Endothelial cell of umbilical vein (primary cell): ENCODE data around the gene PAK5. TPM values are rescaled to one million over a fixed set of nuclear protein-coding genes. Genes with fewer than 3 reads are reported as not detected.

Experiments used
- BruUV-seq: library from RNA; stranded (reverse); fragments of 400-500 nt; replicated peaks from 2 replicates; lab custom pipeline; 2021; lab: Mats Ljungman, UMichigan
- CTCF ChIA-PET: fragments of 300-600, 350-600 bp; sonication (Branson Sonifier 250); formaldehyde crosslinking; loops from one replicate; lab custom pipeline; 2021; ENCODE audit warnings: antibody characterized with exemption, inconsistent platforms; lab: Charles Lee
- POLR2A ChIA-PET: fragments of 300-600, 350-600 bp; sonication (Branson Sonifier 250); formaldehyde crosslinking; loops from one replicate; lab custom pipeline; 2021; ENCODE audit warnings: antibody characterized with exemption, inconsistent platforms; lab: Charles Lee
- DNase-seq: peaks from one replicate; pipeline ENCODE4 v3.0.0-alpha.2; 2011; ENCODE audit warnings: low read depth, low spot score
- FAIRE-seq: peaks from 2 replicates; lab custom pipeline; 2011; peaks lifted over from hg19 to GRCh38; lab: Jason Lieb, UNC
- H2AFZ ChIP-seq: 2 replicates; pipeline ENCODE4 v1.6.0; 2012; ENCODE audit warnings: low read depth, low read length, control low read depth, inconsistent platforms
- H3K27ac ChIP-seq: 2 replicates; pipeline ENCODE4 v1.5.1; 2011; ENCODE audit warnings: low read depth, mild to moderate bottlenecking, control low read depth, low read length, moderate library complexity; ENCODE audit not compliant: insufficient read depth
- H3K27me3 ChIP-seq, 2 experiments: 2 replicates each; pipeline versions ENCODE4 v1.6.0 to v1.6.1; 2011; ENCODE audit warnings: low read length in 2 of 2, mixed read lengths in 1 of 2; ENCODE audit not compliant: control insufficient read depth in 2 of 2, insufficient read depth in 2 of 2
- H3K36me3 ChIP-seq, 2 experiments: 2 replicates in 1 of 2; 3 replicates in 1 of 2; pipeline ENCODE4 v1.5.1; 2011; ENCODE audit warnings: low read length in 2 of 2, mild to moderate bottlenecking in 1 of 2, moderate library complexity in 1 of 2; ENCODE audit not compliant: control insufficient read depth in 2 of 2, insufficient read depth in 2 of 2; ENCODE audit errors: extremely low read depth in 1 of 2
- H3K4me1 ChIP-seq: 3 replicates; pipeline ENCODE4 v1.5.1; 2011; ENCODE audit warnings: mild to moderate bottlenecking, low read length; ENCODE audit not compliant: control insufficient read depth, insufficient read depth; ENCODE audit errors: extremely low read depth
- H3K4me2 ChIP-seq: 2 replicates; pipeline ENCODE4 v1.6.1; 2011; ENCODE audit warnings: low read length, control low read depth, mixed read lengths; ENCODE audit not compliant: insufficient read depth
- H3K4me3 ChIP-seq, 3 experiments: fragments of 200-600 bp in 1 of 3; sonication (generic), shearing (Covaris generic) in 1 of 3; replicated peaks in 1 of 3; 2 replicates each; pipeline ENCODE4 v1.5.1; 2011 to 2016; ENCODE audit warnings: control low read depth in 3 of 3, low read length in 3 of 3, mild to moderate bottlenecking in 2 of 3, inconsistent platforms in 1 of 3, low read depth in 1 of 3, moderate library complexity in 1 of 3; ENCODE audit not compliant: insufficient read depth in 1 of 3
- H3K79me2 ChIP-seq: 2 replicates; pipeline ENCODE4 v1.6.0; 2012; ENCODE audit warnings: low read length, inconsistent platforms; ENCODE audit not compliant: control insufficient read depth, insufficient read depth
- H3K9ac ChIP-seq: replicated peaks from 2 replicates; pipeline ENCODE3; 2011; ENCODE audit warnings: low read length, control low read depth; ENCODE audit not compliant: insufficient read depth; ENCODE audit errors: extremely low read depth
- H3K9me1 ChIP-seq: replicated peaks from 3 replicates; pipeline ENCODE4 v1.6.0; 2011; ENCODE audit warnings: mild to moderate bottlenecking, low read length; ENCODE audit not compliant: control insufficient read depth, insufficient read depth; ENCODE audit errors: extremely low read depth
- H3K9me3 ChIP-seq: replicated peaks from 2 replicates; pipeline ENCODE4 v1.5.1; 2012; ENCODE audit warnings: low read length, inconsistent platforms; ENCODE audit not compliant: control insufficient read depth, insufficient read depth
- H4K20me1 ChIP-seq: replicated peaks from 2 replicates; pipeline ENCODE3; 2011; ENCODE audit warnings: mild to moderate bottlenecking, low read length; ENCODE audit not compliant: control insufficient read depth, insufficient read depth; ENCODE audit errors: extremely low read depth
- CTCF ChIP-seq, 2 donors: IDR thresholded peaks; 1 replicate in 1 of 2; 2 replicates in 1 of 2; pipeline ENCODE4 v1.5.1; 2011; ENCODE audit warnings: low read length in 2 of 2, mild to moderate bottlenecking in 2 of 2, moderate library complexity in 2 of 2, control low read depth in 1 of 2, inconsistent platforms in 1 of 2, low read depth in 1 of 2; ENCODE audit not compliant: insufficient read depth in 1 of 2; ENCODE audit errors: extremely low read depth in 1 of 2
- EZH2 ChIP-seq: IDR thresholded peaks from 2 replicates; pipeline ENCODE4 v1.6.1; 2012; ENCODE audit warnings: borderline replicate concordance, low read depth, mild to moderate bottlenecking, moderate library complexity, low read length, inconsistent platforms; ENCODE audit not compliant: severe bottlenecking
- FOS ChIP-seq: IDR thresholded peaks from 2 replicates; pipeline ENCODE4 v1.6.1; 2011; ENCODE audit warnings: mild to moderate bottlenecking, low read length, moderate library complexity, borderline replicate concordance; ENCODE audit not compliant: insufficient read depth
- GATA2 ChIP-seq: IDR thresholded peaks from 2 replicates; pipeline ENCODE4 v1.7.0; 2011; ENCODE audit warnings: low read depth, mild to moderate bottlenecking, moderate library complexity, mixed read lengths, low read length; ENCODE audit not compliant: insufficient read length, insufficient read depth
- JUN ChIP-seq: IDR thresholded peaks from 2 replicates; pipeline ENCODE4 v1.6.1; 2011; ENCODE audit warnings: borderline replicate concordance, low read depth; ENCODE audit not compliant: insufficient read length, insufficient read depth
- MAX ChIP-seq: IDR thresholded peaks from 2 replicates; pipeline ENCODE4 v1.6.1; 2011; ENCODE audit not compliant: insufficient read depth, insufficient read length
- MYC ChIP-seq: IDR thresholded peaks from one replicate; pipeline ENCODE4 v1.6.1; 2011; ENCODE audit warnings: mild to moderate bottlenecking, low read depth, low read length
- POLR2A ChIP-seq: IDR thresholded peaks from 2 replicates; pipeline ENCODE4 v1.6.1; 2012; ENCODE audit warnings: low read depth, mild to moderate bottlenecking, control low read depth, low read length
- POLR2AphosphoS5 ChIP-seq: IDR thresholded peaks from 2 replicates; pipeline ENCODE4 v1.6.1; 2012; ENCODE audit warnings: low read depth, mild to moderate bottlenecking, control low read depth, low read length, moderate library complexity; ENCODE audit not compliant: insufficient read depth
- dilution Hi-C: fragments of 300-500 bp; cut with MboI; formaldehyde crosslinking; loops from one replicate; pipeline ENCODE4 v1.15.0; 2019; ENCODE audit warnings: low sequenced_read_pairs; ENCODE audit not compliant: extremely low pct_ligation_motif_present
- intact Hi-C: fragments of 100-400 bp; cut with micrococcal nuclease; formaldehyde crosslinking; loops from one replicate; pipeline ENCODE4 v1.10.0; 2022
- polyA plus RNA-seq, 4 experiments: library from polyadenylated mRNA; depleted of rRNA in 3 of 4; stranded (reverse) in 3 of 4; unstranded in 1 of 4; fragments of >200 nt; gene quantifications; 2 replicates each; pipeline versions ENCODE4 v1.2.1 to v1.2.3, GENCODE V29; 2011 to 2012; ENCODE audit warnings: missing spikeins in 1 of 4
- total RNA-seq: library from RNA; stranded (reverse); gene quantifications from 2 replicates; pipeline ENCODE4 v1.2.3, GENCODE V29; 2021

The PAK5 gene
- total and polyA plus RNA-seq, 2 donors (not counting 3 experiments of a cell fraction or from before 2014, with no cell fraction given) = not detected

- POLR2A ChIA-PET = no interaction called here
- Histone ChIP-seq H3K4me3 (no peak overlapping the region), H3K9ac (no peak overlapping the region), H3K9me3 (no peaks in the 10 kb centered on the region), H3K36me3 (no peaks in the 10 kb centered on the region), H3K27ac (no peak overlapping the region), H3K79me2 (no peaks in the 10 kb centered on the region), H3K4me1 (no peaks in the 10 kb centered on the region), H3K4me2 (no peak overlapping the region), H3K9me1 (no peaks in the 10 kb centered on the region), H3K27me3 (no peaks in the 10 kb centered on the region), H4K20me1 (no peaks in the 10 kb centered on the region), H2AFZ (no peak overlapping the region)
- FAIRE-seq (no peak), DNase-seq (no peak)
- dilution Hi-C loops (no loop called here), intact Hi-C loops (no loop called here)
- no TSS peak for BruUV-seq
- no peak for TF ChIP-seq CTCF (IDR thresholded peaks at IDR 0.05; ENCODE audit: extremely low read depth in 1 of 2, insufficient read depth in 1 of 2, low read depth in 1 of 2, low read length in 2 of 2)
- no peak for TF ChIP-seq POLR2AphosphoS5
- TF ChIP-seq GATA2 = no peak
- no peak for TF ChIP-seq POLR2A
- TF ChIP-seq MAX = no peak
- no peak for TF ChIP-seq MYC
- no peak for TF ChIP-seq FOS
- TF ChIP-seq JUN = no peak
- TF ChIP-seq EZH2 = no peak
- CTCF ChIA-PET = no interaction called here
Measured at GRCh38 chr20:9789131-9789530, 49.7 kb downstream of the PAK5 start.
